HEK293 (cell line): ENCODE results near the gene OR5AU1.

Source experiments
- CTCF ChIP-seq: fragments of 450-650 bp; formaldehyde crosslinking; IDR thresholded peaks from 2 replicates; pipeline ENCODE4 v1.5.1; 2016; ENCODE audit warnings: missing biosample characterization, missing genetic modification characterization
- SP2 ChIP-seq: fragments of 450-650 bp; formaldehyde crosslinking; IDR thresholded peaks from 2 replicates; pipeline ENCODE4 v1.5.1; 2016; ENCODE audit warnings: missing biosample characterization, missing genetic modification characterization
- YY1 ChIP-seq: fragments of 450-650 bp; formaldehyde crosslinking; IDR thresholded peaks from 2 replicates; pipeline ENCODE4 v1.5.1; 2018; ENCODE audit warnings: missing biosample characterization, missing genetic modification characterization
- ZBTB1 ChIP-seq: fragments of 450-650 bp; formaldehyde crosslinking; IDR thresholded peaks from 2 replicates; pipeline ENCODE4 v1.5.1; 2016; ENCODE audit warnings: missing biosample characterization, missing genetic modification characterization
- ZNF501 ChIP-seq: fragments of 450-650 bp; formaldehyde crosslinking; IDR thresholded peaks from 2 replicates; pipeline ENCODE4 v1.5.1; 2016; ENCODE audit warnings: missing biosample characterization, missing genetic modification characterization
- ZNF514 ChIP-seq: fragments of 450-650 bp; formaldehyde crosslinking; IDR thresholded peaks from 2 replicates; pipeline ENCODE4 v1.5.1; 2016; ENCODE audit warnings: missing biosample characterization, missing genetic modification characterization

- TF ChIP-seq YY1 (tag by site-specific recombination) = no peak
- TF ChIP-seq CTCF (tag by site-specific recombination) = no peak
- TF ChIP-seq ZNF514 (tag by site-specific recombination) = no peak
- TF ChIP-seq SP2 (tag by site-specific recombination) = no peak
- no peak for TF ChIP-seq ZBTB1 (tag by site-specific recombination)
- no peak for TF ChIP-seq ZNF501 (tag by site-specific recombination)
These were observed 6.2 kb upstream of the OR5AU1 start for GRCh38 chr14:21162081-21162480.
